ENCODE measurements around the gene WDR49.

The WDR49 gene

DNA sequence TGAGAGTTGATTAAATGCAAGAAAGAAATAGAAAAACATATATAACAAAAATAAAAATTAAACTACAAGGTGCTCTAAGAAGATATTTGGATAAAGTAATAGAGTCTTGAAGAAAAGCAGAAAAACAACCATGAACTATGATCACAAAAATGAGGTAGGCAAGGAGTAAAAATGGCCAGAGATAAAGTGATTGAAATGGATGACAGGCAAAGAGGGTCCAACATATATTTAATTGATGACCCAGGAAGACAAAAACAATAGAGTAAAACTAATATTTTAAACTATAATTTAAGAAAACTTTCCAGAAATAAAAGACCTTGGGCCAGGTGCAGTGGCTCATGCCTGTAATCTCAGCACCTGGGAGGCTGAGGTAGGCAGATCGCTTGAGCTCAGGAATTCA, 22.1 kb upstream of the WDR49 start:
- Histone ChIP-seq H3K4me2 (ENCODE audit: low read length) (no peak overlapping the region), H3F3A (ENCODE audit: insufficient read depth, low read length) (no peaks in the 10 kb centered on the region), H4K20me1 (ENCODE audit: insufficient read depth, low read length) (no peaks in the 10 kb centered on the region), H3K9me2 (ENCODE audit: low read depth, low read length) (no peaks in the 10 kb centered on the region), H3K4me3 (ENCODE audit: low read depth, low read length, poor library complexity, severe bottlenecking) (no peak overlapping the region), H2AFZ (ENCODE audit: low read length) (no peak overlapping the region), H3K27me3 (ENCODE audit: insufficient read depth, low read length) (no peaks in the 10 kb centered on the region), H3K27ac (ENCODE audit: low read depth, low read length, poor library complexity, severe bottlenecking) (no peak overlapping the region), H3K9me3 (ENCODE audit: low read length) (0 out of 2 replicates have a peak, but pooled peaks cover 4% of the 10 kb centered on the region), H3K36me3 (ENCODE audit: insufficient read depth, low read length) (peaks cover 58% of the 10 kb centered on the region), H3K79me2 (ENCODE audit: insufficient read depth, low read length) (no peaks in the 10 kb centered on the region), H3K4me1 (ENCODE audit: insufficient read depth, low read length, severe bottlenecking) (no peaks in the 10 kb centered on the region), H3K9ac (ENCODE audit: low read length) (no peak overlapping the region)
- no peak for TF ChIP-seq EZH2 (IDR thresholded peaks at IDR 0.05; ENCODE audit: borderline replicate concordance, low read length)
- TF ChIP-seq, protein P1, sequence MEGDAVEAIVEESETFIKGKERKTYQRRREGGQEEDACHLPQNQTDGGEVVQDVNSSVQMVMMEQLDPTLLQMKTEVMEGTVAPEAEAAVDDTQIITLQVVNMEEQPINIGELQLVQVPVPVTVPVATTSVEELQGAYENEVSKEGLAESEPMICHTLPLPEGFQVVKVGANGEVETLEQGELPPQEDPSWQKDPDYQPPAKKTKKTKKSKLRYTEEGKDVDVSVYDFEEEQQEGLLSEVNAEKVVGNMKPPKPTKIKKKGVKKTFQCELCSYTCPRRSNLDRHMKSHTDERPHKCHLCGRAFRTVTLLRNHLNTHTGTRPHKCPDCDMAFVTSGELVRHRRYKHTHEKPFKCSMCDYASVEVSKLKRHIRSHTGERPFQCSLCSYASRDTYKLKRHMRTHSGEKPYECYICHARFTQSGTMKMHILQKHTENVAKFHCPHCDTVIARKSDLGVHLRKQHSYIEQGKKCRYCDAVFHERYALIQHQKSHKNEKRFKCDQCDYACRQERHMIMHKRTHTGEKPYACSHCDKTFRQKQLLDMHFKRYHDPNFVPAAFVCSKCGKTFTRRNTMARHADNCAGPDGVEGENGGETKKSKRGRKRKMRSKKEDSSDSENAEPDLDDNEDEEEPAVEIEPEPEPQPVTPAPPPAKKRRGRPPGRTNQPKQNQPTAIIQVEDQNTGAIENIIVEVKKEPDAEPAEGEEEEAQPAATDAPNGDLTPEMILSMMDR (IDR thresholded peaks at IDR 0.05; ENCODE audit: low read length) = no peak

DNA sequence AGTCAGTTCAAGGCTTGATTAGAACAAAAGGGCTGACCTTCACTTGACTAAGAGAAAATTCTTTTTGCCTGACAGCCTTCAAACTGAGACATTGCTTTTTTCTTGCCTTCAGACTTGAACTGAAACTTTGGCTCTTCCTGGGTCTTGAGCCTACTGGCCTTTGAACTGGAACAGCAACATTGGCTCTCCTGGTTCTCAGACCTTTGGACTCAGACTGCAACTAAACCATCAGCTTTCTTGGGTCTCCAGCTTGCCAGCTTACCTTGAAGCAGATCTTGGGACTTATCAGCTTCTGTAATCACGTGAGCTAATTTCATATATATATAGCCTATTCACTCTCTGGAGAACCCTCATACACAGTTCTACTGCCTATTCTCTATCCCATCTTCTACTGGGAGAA, 19.5 kb upstream of the WDR49 start:
- Histone ChIP-seq H3F3A (ENCODE audit: insufficient read depth, low read length) (no peaks in the 10 kb centered on the region), H3K27ac (ENCODE audit: low read depth, low read length, poor library complexity, severe bottlenecking) (no peak overlapping the region), H3K9me3 (ENCODE audit: low read length) (0 out of 2 replicates have a peak, but pooled peaks cover 4% of the 10 kb centered on the region), H3K4me1 (ENCODE audit: insufficient read depth, low read length, severe bottlenecking) (no peaks in the 10 kb centered on the region), H3K9me2 (ENCODE audit: low read depth, low read length) (no peaks in the 10 kb centered on the region), H3K4me3 (ENCODE audit: low read depth, low read length, poor library complexity, severe bottlenecking) (no peak overlapping the region), H3K27me3 (ENCODE audit: insufficient read depth, low read length) (no peaks in the 10 kb centered on the region), H4K20me1 (ENCODE audit: insufficient read depth, low read length) (no peaks in the 10 kb centered on the region), H3K4me2 (ENCODE audit: low read length) (no peak overlapping the region), H3K36me3 (ENCODE audit: insufficient read depth, low read length) (peaks cover 35% of the 10 kb centered on the region), H2AFZ (ENCODE audit: low read length) (no peak overlapping the region), H3K79me2 (ENCODE audit: insufficient read depth, low read length) (no peaks in the 10 kb centered on the region), H3K9ac (ENCODE audit: low read length) (no peak overlapping the region)
- TF ChIP-seq EZH2 (IDR thresholded peaks at IDR 0.05; ENCODE audit: borderline replicate concordance, low read length) = no peak
- TF ChIP-seq, protein P1 (IDR thresholded peaks at IDR 0.05; ENCODE audit: low read length) = no peak

DNA sequence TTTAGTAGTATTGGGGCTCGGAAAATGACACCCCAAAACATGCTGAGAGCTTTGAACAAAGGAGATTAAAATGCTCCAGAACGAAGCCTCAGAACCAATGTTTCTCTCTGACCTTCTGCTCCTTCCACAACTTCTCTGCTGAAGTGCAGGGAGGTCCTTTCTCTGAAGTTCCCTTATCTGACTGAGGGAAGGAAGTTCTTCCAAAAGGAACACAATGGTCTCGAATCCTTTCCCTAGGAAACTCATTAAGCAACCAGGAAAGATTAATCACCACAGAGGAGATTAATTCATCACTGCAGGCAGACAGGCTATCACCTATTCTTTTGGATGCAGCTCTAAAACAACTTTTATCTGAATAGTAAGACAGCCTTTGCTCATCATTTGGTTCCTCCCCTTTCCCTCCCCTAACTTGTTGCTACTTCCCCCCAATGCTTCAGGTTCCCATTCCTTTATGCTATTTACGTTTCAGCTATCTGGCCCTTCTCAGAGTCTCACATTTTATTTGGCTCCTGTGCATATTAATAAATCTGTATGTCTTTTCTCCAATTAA, 18.2 kb upstream of the WDR49 start:
- H3F3A ChIP-seq (ENCODE audit: insufficient read depth, low read length) = no peaks in the 10 kb centered on the region
- H3K79me2 ChIP-seq (ENCODE audit: insufficient read depth, low read length) = no peaks in the 10 kb centered on the region
- H4K20me1 ChIP-seq (ENCODE audit: insufficient read depth, low read length) = no peaks in the 10 kb centered on the region
- H3K27me3 ChIP-seq (ENCODE audit: insufficient read depth, low read length) = no peaks in the 10 kb centered on the region
- TF ChIP-seq, protein P1 (IDR thresholded peaks at IDR 0.05; ENCODE audit: low read length) = no peak
- TF ChIP-seq EZH2 (IDR thresholded peaks at IDR 0.05; ENCODE audit: borderline replicate concordance, low read length) = no peak
- H3K4me1 ChIP-seq (ENCODE audit: insufficient read depth, low read length, severe bottlenecking) = no peaks in the 10 kb centered on the region
- no peak overlapping the region for H2AFZ ChIP-seq (ENCODE audit: low read length)
- 0 out of 2 replicates have a peak, but pooled peaks cover 2% of the 10 kb centered on the region for H3K9me3 ChIP-seq (ENCODE audit: low read length)
- no peak overlapping the region for H3K4me2 ChIP-seq (ENCODE audit: low read length)
- no peaks in the 10 kb centered on the region for H3K9me2 ChIP-seq (ENCODE audit: low read depth, low read length)
- H3K4me3 ChIP-seq (ENCODE audit: low read depth, low read length, poor library complexity, severe bottlenecking) = no peak overlapping the region
- peaks cover 31% of the 10 kb centered on the region for H3K36me3 ChIP-seq (ENCODE audit: insufficient read depth, low read length)
- H3K27ac ChIP-seq (ENCODE audit: low read depth, low read length, poor library complexity, severe bottlenecking) = no peak overlapping the region
- H3K9ac ChIP-seq (ENCODE audit: low read length) = no peak overlapping the region
